Tibial nerve (tissue), 4 donors: ENCODE results near the gene YARS1. TPM values are rescaled to one million over a fixed set of nuclear protein-coding genes. Genes with fewer than 3 reads are reported as not detected.

ENCODE experiments used
- DNase-seq, 2 donors: peaks; one replicate each; pipeline ENCODE4 v3.0.0-alpha.2; 2019; ENCODE audit warnings: low spot score in 2 of 2
- H3K27ac ChIP-seq, 4 donors: fragments of 200-600 bp; sonication (generic) in 3 of 4; one replicate each; pipeline ENCODE4 v1.5.1; 2017 to 2019; ENCODE audit warnings: mild to moderate bottlenecking in 1 of 4
- H3K27me3 ChIP-seq, 2 donors: fragments of 200-600 bp; sonication (generic) in 1 of 2; one replicate each; pipeline versions ENCODE4 v1.5.1 to v1.6.0; 2017 to 2019
- H3K36me3 ChIP-seq, 3 donors: fragments of 200-600 bp; sonication (generic); one replicate each; pipeline ENCODE4 v1.5.1; 2018 to 2019
- H3K4me1 ChIP-seq, 4 donors: fragments of 200-600 bp; sonication (generic) in 3 of 4; one replicate each; pipeline ENCODE4 v1.5.1; 2017 to 2019
- H3K4me3 ChIP-seq, 4 donors: fragments of 200-600 bp; sonication (generic) in 3 of 4; one replicate each; pipeline ENCODE4 v1.5.1; 2017 to 2019; ENCODE audit warnings: mild to moderate bottlenecking in 1 of 4, moderate library complexity in 1 of 4
- H3K9me3 ChIP-seq, 4 donors: fragments of 200-600 bp; sonication (generic) in 3 of 4; one replicate each; pipeline ENCODE4 v1.5.1; 2017 to 2019
- EP300 ChIP-seq, 2 donors: sonication (generic); formaldehyde crosslinking; IDR thresholded peaks; one replicate each; pipeline ENCODE4 v1.6.1; 2017; ENCODE audit warnings: antibody characterized with exemption in 2 of 2, mild to moderate bottlenecking in 1 of 2
- POLR2A ChIP-seq, 2 donors: fragments of 450-650 bp; IDR thresholded peaks; one replicate each; pipeline ENCODE4 v1.6.1; 2017; ENCODE audit warnings: antibody characterized with exemption in 2 of 2, mild to moderate bottlenecking in 2 of 2, moderate library complexity in 2 of 2
- WGBS, 2 donors: methylation state at CpG; one replicate each; pipeline ENCODE4 v1.1.5; 2018; 5-methylcytosine and 5-hydroxymethylcytosine counted together
- total RNA-seq, 4 donors: library from RNA; depleted of rRNA; stranded (reverse); fragments of >200 nt; gene quantifications; one replicate each; pipeline ENCODE4 v1.1.0, GENCODE V29; 2016
- TF ChIP-seq, protein P1 (sequence below), 5 experiments: fragments of 200-600 bp in 3 of 5; fragments of 450-650 bp in 2 of 5; sonication (generic) in 3 of 5; IDR thresholded peaks; one replicate each; pipeline ENCODE4 v1.5.1; 2016 to 2019; ENCODE audit warnings: antibody characterized with exemption in 5 of 5, mild to moderate bottlenecking in 3 of 5, moderate library complexity in 2 of 5

The YARS1 gene
- total RNA-seq, 4 donors from 2014 or later: 29.0 to 80.7 (median 50.2) TPM

GRCh38 chr1:32770741-32771548, 46.2 kb downstream of the YARS1 start:
- no peaks in the 10 kb centered on the region for H3K9me3 ChIP-seq
- H3K4me1 ChIP-seq: peaks cover 0 to 63% (median 4%) of the 10 kb centered on the region in 4 donors
- DNase-seq: no peak
- 73 to 77% methylated on average over 14 to 15 of the region's 18 CpGs for WGBS, 2 donors
- TF ChIP-seq EP300 (IDR thresholded peaks at IDR 0.05) (no peak), POLR2A (IDR thresholded peaks at IDR 0.05) (no peak)
- TF ChIP-seq, protein P1, sequence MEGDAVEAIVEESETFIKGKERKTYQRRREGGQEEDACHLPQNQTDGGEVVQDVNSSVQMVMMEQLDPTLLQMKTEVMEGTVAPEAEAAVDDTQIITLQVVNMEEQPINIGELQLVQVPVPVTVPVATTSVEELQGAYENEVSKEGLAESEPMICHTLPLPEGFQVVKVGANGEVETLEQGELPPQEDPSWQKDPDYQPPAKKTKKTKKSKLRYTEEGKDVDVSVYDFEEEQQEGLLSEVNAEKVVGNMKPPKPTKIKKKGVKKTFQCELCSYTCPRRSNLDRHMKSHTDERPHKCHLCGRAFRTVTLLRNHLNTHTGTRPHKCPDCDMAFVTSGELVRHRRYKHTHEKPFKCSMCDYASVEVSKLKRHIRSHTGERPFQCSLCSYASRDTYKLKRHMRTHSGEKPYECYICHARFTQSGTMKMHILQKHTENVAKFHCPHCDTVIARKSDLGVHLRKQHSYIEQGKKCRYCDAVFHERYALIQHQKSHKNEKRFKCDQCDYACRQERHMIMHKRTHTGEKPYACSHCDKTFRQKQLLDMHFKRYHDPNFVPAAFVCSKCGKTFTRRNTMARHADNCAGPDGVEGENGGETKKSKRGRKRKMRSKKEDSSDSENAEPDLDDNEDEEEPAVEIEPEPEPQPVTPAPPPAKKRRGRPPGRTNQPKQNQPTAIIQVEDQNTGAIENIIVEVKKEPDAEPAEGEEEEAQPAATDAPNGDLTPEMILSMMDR (IDR thresholded peaks at IDR 0.05): no peak
- H3K27ac ChIP-seq: no peak overlapping the region
- no peak overlapping the region for H3K4me3 ChIP-seq
- peaks cover 0 to 42% (median 0%) of the 10 kb centered on the region in 3 donors for H3K36me3 ChIP-seq
- no peaks in the 10 kb centered on the region for H3K27me3 ChIP-seq

DNA sequence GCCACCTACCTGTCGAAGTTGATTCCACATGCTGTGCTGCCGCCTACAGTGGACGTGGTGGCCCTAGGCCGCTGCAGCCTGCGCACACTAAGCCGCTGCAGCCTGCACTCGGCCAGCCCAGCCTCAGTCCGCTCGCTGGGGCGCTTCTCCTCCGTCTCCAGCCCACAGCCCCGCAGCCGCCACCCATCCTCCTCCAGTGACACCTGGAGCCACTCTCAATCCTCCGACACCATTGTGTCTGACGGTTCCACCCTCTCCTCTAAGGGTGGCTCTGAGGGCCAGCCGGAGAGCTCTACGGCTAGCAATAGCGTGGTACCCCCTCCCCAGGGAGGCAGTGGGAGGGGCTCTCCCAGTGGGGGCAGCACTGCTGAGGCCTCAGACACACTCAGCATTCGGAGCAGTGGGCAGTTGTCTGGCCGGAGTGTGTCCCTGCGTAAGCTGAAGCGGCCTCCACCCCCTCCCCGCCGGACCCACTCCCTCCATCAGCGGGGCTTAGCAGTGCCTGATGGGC, 46.9 kb downstream of the YARS1 start:
- no peaks in the 10 kb centered on the region for H3K27me3 ChIP-seq
- no peak overlapping the region for H3K4me3 ChIP-seq
- H3K27ac ChIP-seq: no peak overlapping the region
- no peak for DNase-seq
- WGBS, 2 donors: 87 to 88% methylated on average over 13 to 21 of the region's 25 CpGs
- H3K36me3 ChIP-seq: peaks cover 0 to 36% (median 0%) of the 10 kb centered on the region in 3 donors
- peaks cover 0 to 63% (median 4%) of the 10 kb centered on the region in 4 donors for H3K4me1 ChIP-seq
- TF ChIP-seq POLR2A (IDR thresholded peaks at IDR 0.05): no peak
- TF ChIP-seq, protein P1 (IDR thresholded peaks at IDR 0.05): no peak
- TF ChIP-seq EP300 (IDR thresholded peaks at IDR 0.05): no peak
- H3K9me3 ChIP-seq: no peaks in the 10 kb centered on the region

DNA sequence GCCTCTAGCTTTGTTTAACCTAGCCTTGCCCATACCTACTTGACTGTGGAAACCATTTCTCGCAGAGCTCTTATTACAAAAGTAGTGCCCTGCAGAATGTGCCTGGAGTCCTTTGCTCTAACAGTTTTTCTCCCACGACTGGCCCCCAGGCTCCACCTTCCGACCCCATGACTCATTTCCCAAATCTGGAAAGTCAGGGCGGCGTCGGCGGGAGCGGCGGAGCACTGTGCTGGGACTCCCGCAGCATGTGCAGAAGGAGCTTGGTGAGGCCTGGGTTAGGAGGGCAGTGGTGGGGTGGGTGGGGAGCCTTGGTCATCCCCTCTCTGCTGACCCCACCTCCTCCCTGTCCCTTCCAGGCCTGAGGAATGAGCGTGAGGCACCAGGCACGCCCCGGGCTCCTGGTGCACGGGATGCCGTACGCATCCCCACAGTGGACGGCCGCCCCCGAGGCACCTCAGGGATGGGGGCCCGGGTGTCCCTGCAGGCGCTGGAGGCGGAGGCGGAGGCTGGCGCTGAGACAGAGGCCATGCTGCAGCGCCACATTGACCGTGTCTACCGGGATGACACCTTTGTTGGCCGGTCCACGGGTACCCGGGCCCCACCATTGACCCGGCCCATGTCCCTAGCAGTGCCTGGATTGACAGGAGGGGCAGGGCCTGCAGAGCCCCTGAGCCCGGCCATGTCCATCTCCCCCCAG, 47.5 kb downstream of the YARS1 start:
- 66 to 83% methylated on average over 27 to 32 of the region's 32 CpGs for WGBS, 2 donors
- Histone ChIP-seq H3K4me1 (peaks cover 0 to 65% (median 4%) of the 10 kb centered on the region in 4 donors), H3K27ac (peak overlapping the region in 2 of 4 donors; percentile 64 to 73), H3K9me3 (no peaks in the 10 kb centered on the region), H3K36me3 (peaks cover 0 to 30% (median 0%) of the 10 kb centered on the region in 3 donors), H3K27me3 (no peaks in the 10 kb centered on the region), H3K4me3 (no peak overlapping the region)
- TF ChIP-seq EP300 (IDR thresholded peaks at IDR 0.05) (no peak), POLR2A (IDR thresholded peaks at IDR 0.05) (no peak)
- TF ChIP-seq, protein P1 (IDR thresholded peaks at IDR 0.05): no peak
- peak in 1 of 2 donors; percentile 36 for DNase-seq

- peak overlapping the region in 1 of 4 donors; percentile 8 for H3K4me3 ChIP-seq
- peaks cover 0 to 65% (median 4%) of the 10 kb centered on the region in 4 donors for H3K4me1 ChIP-seq
- DNase-seq: peak in 1 of 2 donors; percentile 30
- WGBS, 2 donors: 79 to 84% methylated on average over 16 of the region's 16 CpGs
- TF ChIP-seq EP300 (IDR thresholded peaks at IDR 0.05) (peak in 1 of 2 donors; percentile 22), POLR2A (IDR thresholded peaks at IDR 0.05) (no peak)
- TF ChIP-seq, protein P1 (IDR thresholded peaks at IDR 0.05): no peak
- H3K9me3 ChIP-seq: no peaks in the 10 kb centered on the region
- peaks cover 0 to 16% (median 0%) of the 10 kb centered on the region in 3 donors for H3K36me3 ChIP-seq
- H3K27me3 ChIP-seq: no peaks in the 10 kb centered on the region
- peak overlapping the region in 2 of 4 donors; percentile 64 to 73 for H3K27ac ChIP-seq
Observed at GRCh38 chr1:32768110-32768850, 48.9 kb downstream of the YARS1 start.
